H1 (cell line): ENCODE data around the gene LRTM2. TPM values are rescaled to one million over a fixed set of nuclear protein-coding genes. Genes with fewer than 3 reads are reported as not detected.

Experiments used
- BACH1 ChIP-seq: IDR thresholded peaks from 2 replicates; pipeline ENCODE4 v1.6.1; 2012; ENCODE audit warnings: low read length, improper control_type of control experiment
- CREB1 ChIP-seq: IDR thresholded peaks from 2 replicates; pipeline ENCODE4 v1.6.1; 2012; ENCODE audit warnings: inconsistent platforms
- EGR1 ChIP-seq: IDR thresholded peaks from 2 replicates; pipeline ENCODE4 v1.6.1; 2011; ENCODE audit warnings: low read depth, low read length, borderline replicate concordance
- JUND ChIP-seq: IDR thresholded peaks from 2 replicates; pipeline ENCODE4 v1.6.1; 2011; ENCODE audit warnings: mild to moderate bottlenecking, improper control_type of control experiment, low read length
- KDM1A ChIP-seq: fragments of 200-600, 300-600 bp; sonication (generic); IDR thresholded peaks from 2 replicates; pipeline ENCODE4 v1.7.1; 2016; ENCODE audit warnings: mild to moderate bottlenecking, low read length, borderline replicate concordance
- KDM4A ChIP-seq: IDR thresholded peaks from one replicate; pipeline ENCODE4 v1.7.1; 2012; ENCODE audit warnings: low read depth, mild to moderate bottlenecking, moderate library complexity, low read length, inconsistent platforms; ENCODE audit not compliant: severe bottlenecking
- KDM5A ChIP-seq: fragments of 200-600 bp; IDR thresholded peaks from 2 replicates; pipeline ENCODE4 v1.7.1; 2012; ENCODE audit warnings: mild to moderate bottlenecking, low read length, inconsistent platforms, mixed read lengths
- SIRT6 ChIP-seq: IDR thresholded peaks from one replicate; pipeline ENCODE4 v1.7.1; 2012; ENCODE audit warnings: low read length, inconsistent platforms
- USF2 ChIP-seq: IDR thresholded peaks from 2 replicates; pipeline ENCODE4 v1.6.1; 2011; ENCODE audit warnings: low read length, improper control_type of control experiment
- polyA plus RNA-seq, 7 experiments: library from polyadenylated mRNA; depleted of rRNA in 3 of 7; stranded (reverse) in 5 of 7; unstranded in 2 of 7; fragments of >200 nt in 5 of 7; fragments of 200-250 nt in 2 of 7; gene quantifications; 1 replicate in 5 of 7; 2 replicates in 1 of 7; 4 replicates in 1 of 7; pipeline versions ENCODE4 v1.2.1 to v1.2.3, GENCODE V29; 2011 to 2013; ENCODE audit warnings: missing spikeins in 2 of 7, mixed read lengths in 2 of 7
- total RNA-seq: library from RNA; stranded (reverse); fragmentation: NEBNext Ultra II Directional; extraction: Animal tissue kit (Norgen Biotek cat#: 25700); gene quantifications from 2 replicates; pipeline ENCODE4 v1.2.1, GENCODE V29; 2021

The LRTM2 gene
- total and polyA plus RNA-seq, 2 of the 8 experiments (the other 6 are each of a cell fraction or from before 2014, with no cell fraction given): 0.06 TPM; not detected in 1

- TF ChIP-seq JUND (no peak), SIRT6 (no peak), KDM5A (no peak), KDM1A (no peak), USF2 (no peak), BACH1 (no peak), CREB1 (no peak), KDM4A (no peak), EGR1 (no peak)
Observed at GRCh38 chr12:1827826-1828805, 7.8 kb downstream of the LRTM2 start (continued).
